Measurements from ENCODE around the gene TMEM250. TPM values are rescaled to one million over a fixed set of nuclear protein-coding genes. Genes with fewer than 3 reads are reported as not detected.
A peak's percentile ranks its signal among the peaks of the same experiment; 100 is the strongest.

Gene TMEM250
- total RNA-seq, 2 experiments from 2014 or later, result 27.2 to 28.7 TPM

- peaks cover 6% of the 10 kb centered on the region for H3K27me3 Mint-ChIP-seq
- H3K9me3 Mint-ChIP-seq, result no peaks in the 10 kb centered on the region
- no peak for DNase-seq
- no peaks in the 10 kb centered on the region for H3K36me3 Mint-ChIP-seq
- no peak overlapping the region for H3K27ac Mint-ChIP-seq
- no peaks in the 10 kb centered on the region for H3K4me1 Mint-ChIP-seq
- no peak overlapping the region for H3K4me3 Mint-ChIP-seq
Observed at GRCh38 chr9:136141682-136142413, 23.2 kb upstream of the TMEM250 start.

- H3K36me3 Mint-ChIP-seq, result no peaks in the 10 kb centered on the region
- no peaks in the 10 kb centered on the region for H3K9me3 Mint-ChIP-seq
- H3K27me3 Mint-ChIP-seq, result peaks cover 6% of the 10 kb centered on the region
Observed at GRCh38 chr9:136140966-136141365, 22.3 kb upstream of the TMEM250 start.

GRCh38 chr9:136140046-136140445 is 21.4 kb upstream of the TMEM250 start:
- Mint-ChIP-seq H3K27me3 (peaks cover 10% of the 10 kb centered on the region), H3K36me3 (no peaks in the 10 kb centered on the region), H3K4me1 (no peaks in the 10 kb centered on the region), H3K27ac (no peak overlapping the region), H3K4me3 (no peak overlapping the region), H3K9me3 (no peaks in the 10 kb centered on the region)
- DNase-seq, result no peak

More at GRCh38 chr9:136140966-136141365, 22.3 kb upstream of the TMEM250 start:
- H3K27ac Mint-ChIP-seq, result no peak overlapping the region
- no peak for DNase-seq
- H3K4me3 Mint-ChIP-seq, result no peak overlapping the region
- no peaks in the 10 kb centered on the region for H3K4me1 Mint-ChIP-seq

- Mint-ChIP-seq H3K9me3 (no peaks in the 10 kb centered on the region), H3K27me3 (peaks cover 23% of the 10 kb centered on the region)
- DNase-seq, result peak; percentile 55
Observed at GRCh38 chr9:136138566-136138965, 19.9 kb upstream of the TMEM250 start.

GRCh38 chr9:136137321-136138265 is 18.9 kb upstream of the TMEM250 start:
- no peaks in the 10 kb centered on the region for H3K9me3 Mint-ChIP-seq
- no peak for DNase-seq
- no peaks in the 10 kb centered on the region for H3K4me1 Mint-ChIP-seq
- no peak overlapping the region for H3K27ac Mint-ChIP-seq
- H3K36me3 Mint-ChIP-seq, result no peaks in the 10 kb centered on the region
- peaks cover 27% of the 10 kb centered on the region for H3K27me3 Mint-ChIP-seq
- no peak overlapping the region for H3K4me3 Mint-ChIP-seq

More at GRCh38 chr9:136138566-136138965, 19.9 kb upstream of the TMEM250 start:
- Mint-ChIP-seq H3K4me3 (no peak overlapping the region), H3K36me3 (no peaks in the 10 kb centered on the region), H3K27ac (no peak overlapping the region), H3K4me1 (no peaks in the 10 kb centered on the region)

GRCh38 chr9:136136127-136136925 is 17.7 kb upstream of the TMEM250 start:
- H3K36me3 Mint-ChIP-seq, result no peaks in the 10 kb centered on the region
- peaks cover 37% of the 10 kb centered on the region for H3K27me3 Mint-ChIP-seq
- no peak for DNase-seq
- H3K4me1 Mint-ChIP-seq, result no peaks in the 10 kb centered on the region
- H3K9me3 Mint-ChIP-seq, result no peaks in the 10 kb centered on the region
- no peak overlapping the region for H3K4me3 Mint-ChIP-seq
- H3K27ac Mint-ChIP-seq, result no peak overlapping the region

GRCh38 chr9:136135326-136136126 is 16.9 kb upstream of the TMEM250 start:
- Mint-ChIP-seq H3K9me3 (no peaks in the 10 kb centered on the region), H3K27ac (no peak overlapping the region), H3K4me3 (no peak overlapping the region), H3K36me3 (no peaks in the 10 kb centered on the region), H3K27me3 (peaks cover 37% of the 10 kb centered on the region), H3K4me1 (no peaks in the 10 kb centered on the region)
- DNase-seq, result no peak

GRCh38 chr9:136133959-136134484 is 15.3 kb upstream of the TMEM250 start:
- DNase-seq, result no peak
- no peak overlapping the region for H3K27ac Mint-ChIP-seq

GRCh38 chr9:136133191-136133958 is 14.7 kb upstream of the TMEM250 start:
- no peaks in the 10 kb centered on the region for H3K4me1 Mint-ChIP-seq
- no peak overlapping the region for H3K27ac Mint-ChIP-seq
- H3K36me3 Mint-ChIP-seq, result no peaks in the 10 kb centered on the region
- no peaks in the 10 kb centered on the region for H3K9me3 Mint-ChIP-seq
- peak; percentile 42 for DNase-seq
- H3K4me3 Mint-ChIP-seq, result peak overlapping the region; percentile 25
- peaks cover 32% of the 10 kb centered on the region for H3K27me3 Mint-ChIP-seq

More at GRCh38 chr9:136133959-136134484, 15.3 kb upstream of the TMEM250 start:
- Mint-ChIP-seq H3K4me3 (no peak overlapping the region), H3K4me1 (no peaks in the 10 kb centered on the region), H3K27me3 (peaks cover 37% of the 10 kb centered on the region), H3K9me3 (no peaks in the 10 kb centered on the region), H3K36me3 (no peaks in the 10 kb centered on the region)

- H3K9me3 Mint-ChIP-seq, result no peaks in the 10 kb centered on the region
- H3K27ac Mint-ChIP-seq, result no peak overlapping the region
- DNase-seq, result no peak
- H3K4me1 Mint-ChIP-seq, result no peaks in the 10 kb centered on the region
- H3K27me3 Mint-ChIP-seq, result peaks cover 31% of the 10 kb centered on the region
- no peaks in the 10 kb centered on the region for H3K36me3 Mint-ChIP-seq
- H3K4me3 Mint-ChIP-seq, result no peak overlapping the region
Observed at GRCh38 chr9:136132512-136133050, 13.9 kb upstream of the TMEM250 start.

- H3K27me3 Mint-ChIP-seq, result peaks cover 31% of the 10 kb centered on the region
- H3K27ac Mint-ChIP-seq, result no peak overlapping the region
- no peak overlapping the region for H3K4me3 Mint-ChIP-seq
- H3K4me1 Mint-ChIP-seq, result no peaks in the 10 kb centered on the region
- DNase-seq, result no peak
- no peaks in the 10 kb centered on the region for H3K9me3 Mint-ChIP-seq
- H3K36me3 Mint-ChIP-seq, result no peaks in the 10 kb centered on the region
Observed at GRCh38 chr9:136131629-136132511, 13.2 kb upstream of the TMEM250 start.

- Mint-ChIP-seq H3K27ac (no peak overlapping the region), H3K4me3 (no peak overlapping the region), H3K27me3 (peaks cover 24% of the 10 kb centered on the region), H3K9me3 (no peaks in the 10 kb centered on the region), H3K36me3 (no peaks in the 10 kb centered on the region), H3K4me1 (no peaks in the 10 kb centered on the region)
- DNase-seq, result no peak
Observed at GRCh38 chr9:136129176-136129575, 10.5 kb upstream of the TMEM250 start.
